Retinal pigment epithelial cell (primary cell): Measurements from ENCODE around the gene CDKN2B-AS1.
A peak's percentile ranks its signal among the peaks of the same experiment; 100 is the strongest.

ENCODE experiments used
- DNase-seq: peaks from one replicate; pipeline ENCODE4 v3.0.0-alpha.2; 2010; ENCODE audit warnings: low read depth
- H3K4me3 ChIP-seq: 2 replicates; pipeline ENCODE4 v1.5.1; 2011; ENCODE audit warnings: mild to moderate bottlenecking, low read length, control low read depth, moderate library complexity
- TF ChIP-seq, protein P1 (sequence below): conservative IDR thresholded peaks from 2 replicates; pipeline ENCODE4 v1.5.1; 2011; ENCODE audit warnings: low read depth, low read length, control low read depth, inconsistent platforms

CDKN2B-AS1 gene

DNA sequence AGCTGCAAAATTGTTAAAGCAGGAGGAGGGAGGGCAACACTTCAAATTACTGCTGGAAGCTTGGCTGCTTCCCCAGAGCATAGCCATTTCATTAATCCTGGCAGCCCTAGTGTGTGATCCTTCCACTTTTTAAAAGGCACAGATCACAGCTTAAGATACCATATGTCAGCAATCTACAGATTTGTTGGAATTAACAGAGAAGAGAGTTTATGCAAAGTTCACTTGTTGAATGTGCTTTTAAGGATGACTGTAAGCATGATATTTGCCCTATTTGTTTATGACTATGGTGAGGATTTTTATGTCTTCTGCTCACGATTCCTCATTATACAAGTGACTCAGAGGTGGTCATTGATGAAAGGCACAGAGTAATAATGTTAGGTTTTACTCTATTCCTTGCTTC is 170.6 kb downstream of the CDKN2B-AS1 start:
- TF ChIP-seq, protein P1, sequence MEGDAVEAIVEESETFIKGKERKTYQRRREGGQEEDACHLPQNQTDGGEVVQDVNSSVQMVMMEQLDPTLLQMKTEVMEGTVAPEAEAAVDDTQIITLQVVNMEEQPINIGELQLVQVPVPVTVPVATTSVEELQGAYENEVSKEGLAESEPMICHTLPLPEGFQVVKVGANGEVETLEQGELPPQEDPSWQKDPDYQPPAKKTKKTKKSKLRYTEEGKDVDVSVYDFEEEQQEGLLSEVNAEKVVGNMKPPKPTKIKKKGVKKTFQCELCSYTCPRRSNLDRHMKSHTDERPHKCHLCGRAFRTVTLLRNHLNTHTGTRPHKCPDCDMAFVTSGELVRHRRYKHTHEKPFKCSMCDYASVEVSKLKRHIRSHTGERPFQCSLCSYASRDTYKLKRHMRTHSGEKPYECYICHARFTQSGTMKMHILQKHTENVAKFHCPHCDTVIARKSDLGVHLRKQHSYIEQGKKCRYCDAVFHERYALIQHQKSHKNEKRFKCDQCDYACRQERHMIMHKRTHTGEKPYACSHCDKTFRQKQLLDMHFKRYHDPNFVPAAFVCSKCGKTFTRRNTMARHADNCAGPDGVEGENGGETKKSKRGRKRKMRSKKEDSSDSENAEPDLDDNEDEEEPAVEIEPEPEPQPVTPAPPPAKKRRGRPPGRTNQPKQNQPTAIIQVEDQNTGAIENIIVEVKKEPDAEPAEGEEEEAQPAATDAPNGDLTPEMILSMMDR = no peak
- DNase-seq = peak; percentile 71
- no peak overlapping the region for H3K4me3 ChIP-seq

- H3K4me3 ChIP-seq = no peak overlapping the region
- TF ChIP-seq, protein P1 = no peak
- DNase-seq = no peak
Observed at GRCh38 chr9:22169243-22169642, 174.7 kb downstream of the CDKN2B-AS1 start.

GRCh38 chr9:22169727-22170503 is 175.3 kb downstream of the CDKN2B-AS1 start:
- no peak overlapping the region for H3K4me3 ChIP-seq
- TF ChIP-seq, protein P1 = no peak
- DNase-seq = no peak
